SK-N-SH treated with all-trans-retinoic acid at 6 μM for 48 hours (cell line): ENCODE data around the gene TMEM213.

ENCODE experiments used
- BACH2 ChIP-seq: fragments of 250-450 bp; sonication (Bioruptor Pico); IDR thresholded peaks from 2 replicates; pipeline ENCODE4 v1.9.0; 2021; ENCODE audit warnings: mild to moderate bottlenecking, borderline replicate concordance
- CREB5 ChIP-seq: fragments of 250-450 bp; sonication (Bioruptor Pico); IDR thresholded peaks from 2 replicates; pipeline ENCODE4 v1.5.1; 2020; ENCODE audit warnings: low read depth, mild to moderate bottlenecking, moderate library complexity
- SNAI2 ChIP-seq: fragments of 250-450 bp; sonication (Bioruptor Pico); IDR thresholded peaks from 2 replicates; pipeline ENCODE4 v1.5.0; 2020; ENCODE audit warnings: mild to moderate bottlenecking, moderate library complexity
- TCF4 ChIP-seq: fragments of 250-450 bp; sonication (Bioruptor Pico); IDR thresholded peaks from 2 replicates; pipeline ENCODE4 v1.8.0; 2021; ENCODE audit warnings: mild to moderate bottlenecking, moderate library complexity, borderline replicate concordance
- ZFP30 ChIP-seq: fragments of 450-650 bp; formaldehyde crosslinking; IDR thresholded peaks from 2 replicates; pipeline ENCODE4 v1.5.0; 2022; ENCODE audit warnings: mild to moderate bottlenecking, moderate library complexity

- TF ChIP-seq SNAI2 (CRISPR knock-in tag) = no peak
- TF ChIP-seq TCF4 (CRISPR knock-in tag) = no peak
- no peak for TF ChIP-seq ZFP30 (CRISPR knock-in tag)
- TF ChIP-seq CREB5 (CRISPR knock-in tag) = no peak
- no peak for TF ChIP-seq BACH2
Measured at GRCh38 chr7:138871065-138871813, 73.4 kb downstream of the TMEM213 start.
